SU-DHL-6 (cell line): ENCODE measurements around the gene OR51M1.
"Not testable (repeated sequence)": the region's sequence is repeated elsewhere in the genome, so short reads cannot be mapped to it uniquely, and the experiment has no call there.

Experiments used
- H2AFZ ChIP-seq: fragments of 200-600 bp; sonication (generic); 2 replicates; pipeline ENCODE4 v1.6.1; 2014; ENCODE audit warnings: low read depth, mild to moderate bottlenecking, moderate library complexity, mixed read lengths, antibody characterized with exemption, low read length; ENCODE audit not compliant: severe bottlenecking
- H3F3A ChIP-seq: fragments of 200-600 bp; shearing (Covaris generic); 2 replicates; pipeline ENCODE4 v1.6.0; 2016; ENCODE audit warnings: antibody characterized with exemption, mild to moderate bottlenecking; ENCODE audit not compliant: insufficient read depth
- H3K27ac ChIP-seq: fragments of 200-600 bp; sonication (generic); 2 replicates; pipeline ENCODE4 v1.5.1; 2016; ENCODE audit warnings: low read depth, mild to moderate bottlenecking, low read length, moderate library complexity, mixed read lengths
- H3K27me3 ChIP-seq: fragments of 200-600 bp; sonication (generic), shearing (Covaris generic); 2 replicates; pipeline ENCODE4 v1.6.0; 2014; ENCODE audit warnings: mild to moderate bottlenecking, low read length
- H3K36me3 ChIP-seq: fragments of 200-600 bp; sonication (generic); 2 replicates; pipeline ENCODE4 v1.6.1; 2014; ENCODE audit warnings: mild to moderate bottlenecking, low read length, mixed read lengths
- H3K4me2 ChIP-seq: fragments of 300-600, 200-600 bp; shearing (Covaris generic), sonication (generic); 2 replicates; pipeline ENCODE4 v1.6.0; 2014; ENCODE audit warnings: low read length, low read depth, mild to moderate bottlenecking; ENCODE audit not compliant: poor library complexity, severe bottlenecking
- H3K4me3 ChIP-seq: fragments of 200-600 bp; sonication (generic); 2 replicates; pipeline ENCODE4 v1.5.1; 2014; ENCODE audit warnings: antibody characterized with exemption, low read length, mild to moderate bottlenecking, mixed read lengths; ENCODE audit not compliant: insufficient read depth, poor library complexity, severe bottlenecking
- H3K79me2 ChIP-seq: fragments of 200-600 bp; sonication (generic); 2 replicates; pipeline ENCODE4 v1.6.1; 2014; ENCODE audit warnings: mild to moderate bottlenecking, low read length, moderate library complexity; ENCODE audit not compliant: insufficient read depth
- H3K9ac ChIP-seq: fragments of 200-600 bp; sonication (generic); 2 replicates; pipeline ENCODE4 v1.7.0; 2014; ENCODE audit warnings: mild to moderate bottlenecking, low read length
- H3K9me2 ChIP-seq: fragments of 200-600 bp; sonication (generic); replicated peaks from 2 replicates; pipeline ENCODE4 v1.6.1; 2014; ENCODE audit warnings: low read length; ENCODE audit not compliant: insufficient read depth
- H3K9me3 ChIP-seq: fragments of 200-600 bp; sonication (generic); 2 replicates; pipeline ENCODE4 v1.6.1; 2014; ENCODE audit warnings: low read length, mixed read lengths; ENCODE audit not compliant: insufficient read depth
- H4K20me1 ChIP-seq: fragments of 200-600 bp; sonication (generic); 2 replicates; pipeline ENCODE4 v1.6.1; 2014; ENCODE audit warnings: low read depth, mild to moderate bottlenecking, antibody characterized with exemption, low read length, moderate library complexity, mixed read lengths
- EZH2phosphoT487 ChIP-seq: fragments of 200-600 bp; sonication (generic), shearing (Covaris generic); conservative IDR thresholded peaks from 2 replicates; pipeline ENCODE4 v1.6.1; 2018; ENCODE audit warnings: mild to moderate bottlenecking, antibody characterized with exemption, low read length, moderate library complexity, mixed read lengths
- TF ChIP-seq, protein P1 (sequence below): fragments of 200-600 bp; sonication (generic); IDR thresholded peaks from one replicate; pipeline ENCODE4 v1.5.1; 2017; ENCODE audit warnings: antibody characterized with exemption, mild to moderate bottlenecking, low read length, moderate library complexity; ENCODE audit not compliant: insufficient read depth, poor library complexity, severe bottlenecking

The OR51M1 gene

DNA sequence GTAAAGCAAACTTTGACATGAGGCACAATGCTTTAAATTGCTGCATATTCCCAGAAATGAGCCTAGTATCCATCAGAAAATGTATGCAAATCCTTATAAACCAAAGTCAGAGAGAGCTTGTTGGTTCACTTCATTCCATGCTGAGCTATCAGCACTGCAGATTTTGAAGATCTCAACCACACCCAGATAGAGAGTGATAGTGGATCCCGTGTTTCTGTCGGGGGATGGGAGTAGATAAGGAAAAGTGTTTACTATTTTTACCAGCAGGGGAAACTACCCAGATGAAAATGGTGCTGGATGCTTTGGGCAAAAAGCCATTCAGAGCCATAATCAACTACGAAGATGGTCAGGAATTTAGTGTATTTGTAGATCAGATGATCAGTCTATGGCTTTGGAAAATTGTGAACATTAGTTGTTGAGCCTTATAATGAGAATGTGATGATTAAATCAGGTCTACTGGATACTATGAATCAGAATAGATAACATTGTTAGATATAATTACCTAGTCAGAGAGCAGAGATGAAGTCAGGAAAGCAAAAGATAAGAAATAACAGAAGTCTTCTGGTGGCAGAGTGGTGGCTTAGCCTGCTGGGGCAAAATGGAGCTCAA, 21.5 kb upstream of the OR51M1 start:
- Histone ChIP-seq H3K9me2 (no peaks in the 10 kb centered on the region), H3K9ac (no peak overlapping the region), H4K20me1 (no peaks in the 10 kb centered on the region), H3K27ac (no peak overlapping the region), H3K79me2 (no peaks in the 10 kb centered on the region), H3K9me3 (no peaks in the 10 kb centered on the region), H3K4me2 (no peak overlapping the region), H3K4me3 (no peak overlapping the region), H3K27me3 (no peaks in the 10 kb centered on the region), H3F3A (no peaks in the 10 kb centered on the region), H2AFZ (no peak overlapping the region), H3K36me3 (no peaks in the 10 kb centered on the region)
- no peak for TF ChIP-seq EZH2phosphoT487
- TF ChIP-seq, protein P1, sequence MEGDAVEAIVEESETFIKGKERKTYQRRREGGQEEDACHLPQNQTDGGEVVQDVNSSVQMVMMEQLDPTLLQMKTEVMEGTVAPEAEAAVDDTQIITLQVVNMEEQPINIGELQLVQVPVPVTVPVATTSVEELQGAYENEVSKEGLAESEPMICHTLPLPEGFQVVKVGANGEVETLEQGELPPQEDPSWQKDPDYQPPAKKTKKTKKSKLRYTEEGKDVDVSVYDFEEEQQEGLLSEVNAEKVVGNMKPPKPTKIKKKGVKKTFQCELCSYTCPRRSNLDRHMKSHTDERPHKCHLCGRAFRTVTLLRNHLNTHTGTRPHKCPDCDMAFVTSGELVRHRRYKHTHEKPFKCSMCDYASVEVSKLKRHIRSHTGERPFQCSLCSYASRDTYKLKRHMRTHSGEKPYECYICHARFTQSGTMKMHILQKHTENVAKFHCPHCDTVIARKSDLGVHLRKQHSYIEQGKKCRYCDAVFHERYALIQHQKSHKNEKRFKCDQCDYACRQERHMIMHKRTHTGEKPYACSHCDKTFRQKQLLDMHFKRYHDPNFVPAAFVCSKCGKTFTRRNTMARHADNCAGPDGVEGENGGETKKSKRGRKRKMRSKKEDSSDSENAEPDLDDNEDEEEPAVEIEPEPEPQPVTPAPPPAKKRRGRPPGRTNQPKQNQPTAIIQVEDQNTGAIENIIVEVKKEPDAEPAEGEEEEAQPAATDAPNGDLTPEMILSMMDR: no peak

DNA sequence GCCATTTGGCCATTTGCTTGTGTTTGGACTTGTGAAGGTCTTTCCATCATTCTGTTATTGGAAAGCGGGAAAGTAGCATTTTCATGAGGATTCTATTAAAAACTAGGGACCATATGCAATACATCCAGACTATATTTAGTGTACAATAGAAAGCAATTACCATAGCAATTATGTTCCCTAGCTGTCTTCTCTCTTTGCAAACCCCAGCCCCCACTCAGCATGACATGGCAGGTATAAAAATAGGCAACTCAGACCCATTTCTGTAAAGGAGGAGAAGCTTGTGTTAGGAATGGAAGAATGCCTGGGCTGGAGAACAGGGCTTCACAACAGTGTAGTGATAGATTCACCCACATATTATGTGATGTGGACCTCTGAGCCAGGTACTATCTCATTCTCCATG, 19.9 kb upstream of the OR51M1 start:
- Histone ChIP-seq H3K79me2 (no peaks in the 10 kb centered on the region), H4K20me1 (no peaks in the 10 kb centered on the region), H2AFZ (no peak overlapping the region), H3K27me3 (no peaks in the 10 kb centered on the region), H3K4me2 (no peak overlapping the region), H3K27ac (no peak overlapping the region), H3K9me3 (no peaks in the 10 kb centered on the region), H3K9me2 (no peaks in the 10 kb centered on the region), H3K9ac (no peak overlapping the region), H3K4me3 (no peak overlapping the region), H3K36me3 (no peaks in the 10 kb centered on the region), H3F3A (no peaks in the 10 kb centered on the region)
- no peak for TF ChIP-seq EZH2phosphoT487
- TF ChIP-seq, protein P1: no peak

DNA sequence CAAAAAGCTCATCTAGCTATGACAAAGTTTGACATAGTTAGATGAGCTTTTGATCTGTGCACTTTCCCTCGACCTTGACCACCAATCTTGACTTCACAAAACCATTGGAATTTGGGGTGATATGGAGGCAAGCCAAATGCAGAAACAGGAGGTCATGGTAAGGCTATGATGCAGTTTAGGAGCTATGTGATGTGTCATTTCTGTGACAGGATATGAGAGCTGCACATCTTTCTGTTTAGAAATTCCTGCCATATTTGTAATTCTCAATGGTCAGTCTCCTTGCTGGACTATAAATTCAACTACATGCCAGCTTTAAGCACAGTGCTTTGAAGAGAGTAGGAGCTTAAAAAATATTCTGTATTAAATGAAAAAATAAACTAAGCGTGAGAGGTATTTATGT, 19.4 kb upstream of the OR51M1 start:
- H3K4me3 ChIP-seq: no peak overlapping the region
- no peaks in the 10 kb centered on the region for H3K36me3 ChIP-seq
- no peaks in the 10 kb centered on the region for H3K9me3 ChIP-seq
- no peak overlapping the region for H3K27ac ChIP-seq
- TF ChIP-seq, protein P1: no peak
- no peak for TF ChIP-seq EZH2phosphoT487
- no peaks in the 10 kb centered on the region for H3K79me2 ChIP-seq
- no peaks in the 10 kb centered on the region for H3F3A ChIP-seq
- no peak overlapping the region for H3K9ac ChIP-seq
- no peaks in the 10 kb centered on the region for H3K27me3 ChIP-seq
- H3K4me2 ChIP-seq: no peak overlapping the region
- H4K20me1 ChIP-seq: no peaks in the 10 kb centered on the region
- no peak overlapping the region for H2AFZ ChIP-seq
- no peaks in the 10 kb centered on the region for H3K9me2 ChIP-seq

DNA sequence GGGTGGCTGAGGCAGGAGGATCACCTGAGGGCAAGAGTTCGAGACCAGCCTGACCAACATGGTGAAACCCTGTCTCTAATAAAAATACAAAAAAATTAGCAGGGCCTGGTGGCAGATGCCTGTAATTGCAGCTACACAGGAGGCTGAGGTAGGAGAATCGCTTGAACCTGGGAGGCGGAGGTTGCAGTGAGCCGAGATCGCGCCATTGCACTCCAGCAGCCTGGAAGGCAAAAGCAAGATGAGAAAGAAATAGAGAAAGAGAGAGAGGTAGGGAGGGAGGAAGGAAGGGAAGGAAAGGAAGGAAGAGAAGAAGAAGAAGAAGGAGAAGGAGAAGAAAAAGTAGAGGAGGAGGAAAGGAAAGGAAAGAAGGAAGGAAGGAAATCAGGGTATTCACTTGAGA, 17.2 kb upstream of the OR51M1 start:
- not testable (repeated sequence) for H3K79me2 ChIP-seq

More for the DNA sequence above, 17.2 kb upstream of the OR51M1 start:
- not testable (repeated sequence) for H3K27me3 ChIP-seq, H3K36me3 ChIP-seq, H2AFZ ChIP-seq, H3F3A ChIP-seq, H3K9ac ChIP-seq, H4K20me1 ChIP-seq, H3K9me3 ChIP-seq, H3K27ac ChIP-seq, H3K4me2 ChIP-seq, H3K4me3 ChIP-seq, H3K9me2 ChIP-seq
